HPDE6-E6E7 (cell line): ENCODE data around the gene PDE4DIP.
"Not testable (repeated sequence)": the region's sequence is repeated elsewhere in the genome, so short reads cannot be mapped to it uniquely, and the experiment has no call there.

Experiments
- DNase-seq: peaks from one replicate; pipeline ENCODE4 v3.0.0; 2011; ENCODE audit warnings: missing footprints; ENCODE audit errors: extremely low spot score

The PDE4DIP gene

GRCh38 chr1:148975453-148975852 is 131.2 kb downstream of the PDE4DIP start:
- DNase-seq: not testable (repeated sequence)

- DNase-seq: not testable (repeated sequence)
These were observed 131.8 kb downstream of the PDE4DIP start for GRCh38 chr1:148975866-148976537.

- DNase-seq: not testable (repeated sequence)
These were observed 133.6 kb downstream of the PDE4DIP start for GRCh38 chr1:148977785-148978184.

GRCh38 chr1:148989378-148989777 is 145.2 kb downstream of the PDE4DIP start:
- not testable (repeated sequence) for DNase-seq

GRCh38 chr1:148990233-148990788 is 146.1 kb downstream of the PDE4DIP start:
- DNase-seq: not testable (repeated sequence)

GRCh38 chr1:148991818-148992217 is 147.6 kb downstream of the PDE4DIP start:
- not testable (repeated sequence) for DNase-seq

GRCh38 chr1:148992364-148992763 is 148.1 kb downstream of the PDE4DIP start:
- not testable (repeated sequence) for DNase-seq

- not testable (repeated sequence) for DNase-seq
These were observed 152.4 kb downstream of the PDE4DIP start for GRCh38 chr1:148996449-148997224.

- DNase-seq: not testable (repeated sequence)
These were observed 153.2 kb downstream of the PDE4DIP start for GRCh38 chr1:148997405-148997804.

GRCh38 chr1:149002664-149003063 is 158.4 kb downstream of the PDE4DIP start:
- DNase-seq: not testable (repeated sequence)

GRCh38 chr1:149008326-149008725 is 164.1 kb downstream of the PDE4DIP start:
- DNase-seq: not testable (repeated sequence)

- DNase-seq: not testable (repeated sequence)
These were observed 164.5 kb downstream of the PDE4DIP start for GRCh38 chr1:149008769-149009168.

- not testable (repeated sequence) for DNase-seq
These were observed 165.5 kb downstream of the PDE4DIP start for GRCh38 chr1:149009761-149010160.

- not testable (repeated sequence) for DNase-seq
These were observed 168.4 kb downstream of the PDE4DIP start for GRCh38 chr1:149012599-149012998.

GRCh38 chr1:149013513-149013912 is 169.3 kb downstream of the PDE4DIP start:
- DNase-seq: not testable (repeated sequence)

- not testable (repeated sequence) for DNase-seq
These were observed 171.3 kb downstream of the PDE4DIP start for GRCh38 chr1:149015522-149015921.

GRCh38 chr1:149016626-149017025 is 172.4 kb downstream of the PDE4DIP start:
- not testable (repeated sequence) for DNase-seq

GRCh38 chr1:149018577-149018976 is 174.3 kb downstream of the PDE4DIP start:
- DNase-seq: not testable (repeated sequence)

GRCh38 chr1:149024327-149024726 is 180.1 kb downstream of the PDE4DIP start:
- DNase-seq: not testable (repeated sequence)

GRCh38 chr1:149033916-149034315 is 189.7 kb downstream of the PDE4DIP start:
- not testable (repeated sequence) for DNase-seq

GRCh38 chr1:149043056-149043455 is 198.8 kb downstream of the PDE4DIP start:
- not testable (repeated sequence) for DNase-seq

GRCh38 chr1:149064611-149065010 is 220.4 kb downstream of the PDE4DIP start:
- not testable (repeated sequence) for DNase-seq
